ENCODE measurements around the gene B4GALT5. TPM values are rescaled to one million over a fixed set of nuclear protein-coding genes. Genes with fewer than 3 reads are reported as not detected.

B4GALT5 gene
- total RNA-seq, 1 donor from 2014 or later: 46.1 TPM

GRCh38 chr20:49757597-49757996 lies 43.9 kb upstream of the B4GALT5 start:
- no peak for TF ChIP-seq CTCF (IDR thresholded peaks at IDR 0.05)
- Histone ChIP-seq H3K4me1 (peaks cover 3% of the 10 kb centered on the region), H3K27me3 (no peaks in the 10 kb centered on the region), H3K36me3 (no peaks in the 10 kb centered on the region), H3K4me3 (no peak overlapping the region), H3K27ac (no peak overlapping the region), H3K9me3 (no peaks in the 10 kb centered on the region)
- intact Hi-C loops (cut with DNase I): no loop called here
- ATAC-seq (no peak), DNase-seq (no peak)

- no peak overlapping the region for H3K27ac ChIP-seq
- DNase-seq: no peak
- H3K36me3 ChIP-seq: no peaks in the 10 kb centered on the region
- intact Hi-C loops (cut with DNase I): no loop called here
- H3K9me3 ChIP-seq: no peaks in the 10 kb centered on the region
- no peak overlapping the region for H3K4me3 ChIP-seq
- H3K27me3 ChIP-seq: no peaks in the 10 kb centered on the region
- peaks cover 3% of the 10 kb centered on the region for H3K4me1 ChIP-seq
- ATAC-seq: no peak
- TF ChIP-seq CTCF (IDR thresholded peaks at IDR 0.05): no peak
These were observed 42.6 kb upstream of the B4GALT5 start for GRCh38 chr20:49756241-49756640.

GRCh38 chr20:49754596-49754995 lies 40.9 kb upstream of the B4GALT5 start:
- TF ChIP-seq CTCF (IDR thresholded peaks at IDR 0.05): no peak
- Histone ChIP-seq H3K9me3 (no peaks in the 10 kb centered on the region), H3K4me1 (peaks cover 9% of the 10 kb centered on the region), H3K36me3 (no peaks in the 10 kb centered on the region), H3K4me3 (no peak overlapping the region), H3K27me3 (no peaks in the 10 kb centered on the region), H3K27ac (no peak overlapping the region)
- no peak for DNase-seq
- ATAC-seq: no peak
- intact Hi-C loops (cut with DNase I): no loop called here

GRCh38 chr20:49753133-49753532 lies 39.5 kb upstream of the B4GALT5 start:
- H3K36me3 ChIP-seq: no peaks in the 10 kb centered on the region
- TF ChIP-seq CTCF (IDR thresholded peaks at IDR 0.05): no peak
- intact Hi-C loops (cut with DNase I): no loop called here
- H3K4me3 ChIP-seq: no peak overlapping the region
- H3K4me1 ChIP-seq: peaks cover 12% of the 10 kb centered on the region
- ATAC-seq: no peak
- no peak for DNase-seq
- no peak overlapping the region for H3K27ac ChIP-seq
- no peaks in the 10 kb centered on the region for H3K9me3 ChIP-seq
- H3K27me3 ChIP-seq: no peaks in the 10 kb centered on the region

- Histone ChIP-seq H3K9me3 (no peaks in the 10 kb centered on the region), H3K4me3 (no peak overlapping the region), H3K27me3 (no peaks in the 10 kb centered on the region), H3K4me1 (peaks cover 20% of the 10 kb centered on the region), H3K27ac (no peak overlapping the region), H3K36me3 (no peaks in the 10 kb centered on the region)
- no peak for DNase-seq
- no peak for TF ChIP-seq CTCF (IDR thresholded peaks at IDR 0.05)
- ATAC-seq: no peak
- intact Hi-C loops (cut with DNase I): no loop called here
These were observed 38.7 kb upstream of the B4GALT5 start for GRCh38 chr20:49752201-49752903.

GRCh38 chr20:49751397-49751736 lies 37.7 kb upstream of the B4GALT5 start:
- ATAC-seq: no peak
- DNase-seq: no peak
- Histone ChIP-seq H3K9me3 (no peaks in the 10 kb centered on the region), H3K36me3 (no peaks in the 10 kb centered on the region), H3K4me1 (peaks cover 21% of the 10 kb centered on the region), H3K4me3 (no peak overlapping the region), H3K27ac (no peak overlapping the region), H3K27me3 (no peaks in the 10 kb centered on the region)
- no peak for TF ChIP-seq CTCF (IDR thresholded peaks at IDR 0.05)
- intact Hi-C loops (cut with DNase I): no loop called here
